Measurements from ENCODE around the gene ADH6.

DNA sequence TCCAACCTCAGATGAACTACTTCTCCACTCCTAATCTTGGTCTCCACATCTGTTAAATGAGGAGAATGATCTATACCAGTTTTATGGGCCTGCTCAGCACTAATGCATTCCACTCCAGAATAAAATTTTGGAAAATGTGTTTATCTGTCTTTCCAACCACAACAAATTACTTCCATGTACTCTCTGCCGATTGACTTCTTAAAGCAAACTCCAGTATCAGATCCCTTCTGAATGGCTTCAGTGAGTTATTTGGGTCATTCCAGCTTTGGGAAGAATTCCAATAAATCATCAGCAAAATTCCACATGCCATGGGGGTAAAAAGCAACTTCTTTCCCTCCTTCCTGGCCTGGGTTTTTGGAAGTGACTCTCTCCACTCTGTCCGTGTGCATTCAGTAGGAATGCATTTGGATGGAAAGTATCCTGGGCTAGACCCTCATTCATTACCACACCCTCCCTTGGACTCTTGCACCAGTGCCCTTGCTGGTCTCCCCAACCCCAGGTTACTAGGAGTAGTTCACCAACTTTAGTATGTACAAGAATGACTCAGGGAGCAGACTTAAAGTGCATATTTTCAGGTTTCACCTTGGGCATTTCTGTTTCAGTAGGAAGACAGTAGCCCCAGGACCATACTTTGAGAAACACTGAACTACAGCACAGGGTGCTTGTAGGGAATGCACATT lies 15.4 kb upstream of the ADH6 start:
- TF ChIP-seq, protein P1, sequence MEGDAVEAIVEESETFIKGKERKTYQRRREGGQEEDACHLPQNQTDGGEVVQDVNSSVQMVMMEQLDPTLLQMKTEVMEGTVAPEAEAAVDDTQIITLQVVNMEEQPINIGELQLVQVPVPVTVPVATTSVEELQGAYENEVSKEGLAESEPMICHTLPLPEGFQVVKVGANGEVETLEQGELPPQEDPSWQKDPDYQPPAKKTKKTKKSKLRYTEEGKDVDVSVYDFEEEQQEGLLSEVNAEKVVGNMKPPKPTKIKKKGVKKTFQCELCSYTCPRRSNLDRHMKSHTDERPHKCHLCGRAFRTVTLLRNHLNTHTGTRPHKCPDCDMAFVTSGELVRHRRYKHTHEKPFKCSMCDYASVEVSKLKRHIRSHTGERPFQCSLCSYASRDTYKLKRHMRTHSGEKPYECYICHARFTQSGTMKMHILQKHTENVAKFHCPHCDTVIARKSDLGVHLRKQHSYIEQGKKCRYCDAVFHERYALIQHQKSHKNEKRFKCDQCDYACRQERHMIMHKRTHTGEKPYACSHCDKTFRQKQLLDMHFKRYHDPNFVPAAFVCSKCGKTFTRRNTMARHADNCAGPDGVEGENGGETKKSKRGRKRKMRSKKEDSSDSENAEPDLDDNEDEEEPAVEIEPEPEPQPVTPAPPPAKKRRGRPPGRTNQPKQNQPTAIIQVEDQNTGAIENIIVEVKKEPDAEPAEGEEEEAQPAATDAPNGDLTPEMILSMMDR (conservative IDR thresholded peaks at IDR 0.05), result no peak
- no peak for TF ChIP-seq EZH2 (IDR thresholded peaks at IDR 0.05; ENCODE audit: low read depth)

Measured in PC-9 (cell line).